Lower lobe of right lung (tissue), 2 donors: ENCODE measurements around the gene ZYG11B. TPM values are rescaled to one million over a fixed set of nuclear protein-coding genes. Genes with fewer than 3 reads are reported as not detected.
"Not testable (repeated sequence)": the region's sequence is repeated elsewhere in the genome, so short reads cannot be mapped to it uniquely, and the experiment has no call there.

Experiments used
- ATAC-seq, 2 donors: fragments of 200-7000 bp; cut with Tn5 transposase; one replicate each; pipeline ENCODE4 v1.9.1; 2020 to 2022; ENCODE audit warnings: mild to moderate bottlenecking in 2 of 2, moderate library complexity in 2 of 2
- DNase-seq: peaks from one replicate; pipeline ENCODE4 v3.0.0-alpha.2; 2020
- H3K27ac ChIP-seq: fragments of 200-600 bp; one replicate; pipeline ENCODE4 v1.8.0; 2022
- H3K27me3 ChIP-seq: fragments of 200-600 bp; one replicate; pipeline ENCODE4 v1.8.0; 2022; ENCODE audit warnings: low read depth
- H3K36me3 ChIP-seq: fragments of 200-600 bp; one replicate; pipeline ENCODE4 v1.8.0; 2022; ENCODE audit warnings: mild to moderate bottlenecking
- H3K4me1 ChIP-seq: fragments of 200-600 bp; one replicate; pipeline ENCODE4 v1.8.0; 2022
- H3K4me3 ChIP-seq: fragments of 200-600 bp; one replicate; pipeline ENCODE4 v1.8.0; 2022; ENCODE audit warnings: mild to moderate bottlenecking
- H3K9me3 ChIP-seq: fragments of 200-600 bp; one replicate; pipeline ENCODE4 v1.8.0; 2022
- intact Hi-C: fragments of 100-400 bp; cut with DNase I; formaldehyde crosslinking; loops from one replicate; pipeline ENCODE4 v1.11.0; 2022
- total RNA-seq: library from RNA; stranded (reverse); fragmentation: NEBNext Ultra II Directional; extraction: Animal tissue kit (Norgen Biotek cat#: 25700); gene quantifications from one replicate; pipeline ENCODE4 v1.2.1, GENCODE V29; 2021
- TF ChIP-seq, protein P1 (sequence below): fragments of 200-600 bp; IDR thresholded peaks from one replicate; pipeline ENCODE4 v1.8.0; 2022; ENCODE audit warnings: antibody characterized with exemption, mild to moderate bottlenecking
- donor health status: DM: no; HTN: yes; CAD: no; lungs with severe emphysema.

The ZYG11B gene
- total RNA-seq, 1 donor from 2014 or later, result 30.6 TPM

DNA sequence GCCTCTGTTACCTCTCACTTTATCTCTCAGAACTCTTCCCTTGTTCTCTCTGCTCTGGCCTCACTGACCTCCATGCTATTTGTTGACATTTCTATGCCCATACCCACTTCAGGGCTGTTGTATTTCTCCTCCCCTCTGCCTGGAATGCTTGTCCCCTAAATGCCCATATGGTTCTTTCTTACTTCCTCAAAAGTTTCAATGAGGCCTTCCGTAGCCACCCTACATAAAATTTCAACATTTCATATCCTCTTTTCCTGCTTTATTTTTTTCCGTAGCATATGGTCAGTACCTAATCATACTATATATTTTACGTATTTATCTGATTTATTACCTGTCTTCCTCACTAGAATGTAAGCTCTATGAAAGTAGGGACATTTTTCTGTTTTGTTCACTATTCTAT lies 69.2 kb downstream of the ZYG11B start:
- TF ChIP-seq, protein P1, sequence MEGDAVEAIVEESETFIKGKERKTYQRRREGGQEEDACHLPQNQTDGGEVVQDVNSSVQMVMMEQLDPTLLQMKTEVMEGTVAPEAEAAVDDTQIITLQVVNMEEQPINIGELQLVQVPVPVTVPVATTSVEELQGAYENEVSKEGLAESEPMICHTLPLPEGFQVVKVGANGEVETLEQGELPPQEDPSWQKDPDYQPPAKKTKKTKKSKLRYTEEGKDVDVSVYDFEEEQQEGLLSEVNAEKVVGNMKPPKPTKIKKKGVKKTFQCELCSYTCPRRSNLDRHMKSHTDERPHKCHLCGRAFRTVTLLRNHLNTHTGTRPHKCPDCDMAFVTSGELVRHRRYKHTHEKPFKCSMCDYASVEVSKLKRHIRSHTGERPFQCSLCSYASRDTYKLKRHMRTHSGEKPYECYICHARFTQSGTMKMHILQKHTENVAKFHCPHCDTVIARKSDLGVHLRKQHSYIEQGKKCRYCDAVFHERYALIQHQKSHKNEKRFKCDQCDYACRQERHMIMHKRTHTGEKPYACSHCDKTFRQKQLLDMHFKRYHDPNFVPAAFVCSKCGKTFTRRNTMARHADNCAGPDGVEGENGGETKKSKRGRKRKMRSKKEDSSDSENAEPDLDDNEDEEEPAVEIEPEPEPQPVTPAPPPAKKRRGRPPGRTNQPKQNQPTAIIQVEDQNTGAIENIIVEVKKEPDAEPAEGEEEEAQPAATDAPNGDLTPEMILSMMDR, result no peak
- no peak for DNase-seq
- Histone ChIP-seq H3K27ac (no peak overlapping the region), H3K4me1 (no peaks in the 10 kb centered on the region), H3K36me3 (peaks cover 64% of the 10 kb centered on the region), H3K4me3 (no peak overlapping the region), H3K27me3 (no peaks in the 10 kb centered on the region), H3K9me3 (no peaks in the 10 kb centered on the region)
- intact Hi-C loops, result no loop called here
- no peak for ATAC-seq

DNA sequence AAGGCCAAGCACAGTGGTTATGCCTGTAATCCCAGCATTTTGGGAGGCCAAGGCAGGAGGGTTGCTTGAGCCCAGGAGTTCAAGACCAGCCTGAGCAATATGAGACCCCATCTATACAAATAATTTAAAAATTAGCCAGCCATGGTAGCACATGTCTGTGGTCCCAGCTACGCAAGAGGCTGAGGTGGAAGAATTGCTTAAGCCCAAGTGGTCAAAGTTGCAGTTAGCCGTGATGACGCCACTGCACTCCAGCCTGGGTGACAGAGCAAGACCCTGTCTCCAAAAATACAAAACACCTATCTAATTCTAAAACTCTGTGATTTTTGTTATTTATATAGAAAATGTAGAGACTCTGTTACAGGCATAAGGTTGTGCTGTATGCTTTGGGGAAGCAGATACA lies 72.1 kb downstream of the ZYG11B start:
- Histone ChIP-seq H3K36me3 (peaks cover 59% of the 10 kb centered on the region), H3K4me1 (no peaks in the 10 kb centered on the region), H3K4me3 (no peak overlapping the region), H3K27ac (no peak overlapping the region), H3K27me3 (no peaks in the 10 kb centered on the region), H3K9me3 (no peaks in the 10 kb centered on the region)
- intact Hi-C loops, result no loop called here
- ATAC-seq (no peak), DNase-seq (no peak)
- TF ChIP-seq, protein P1, result no peak

DNA sequence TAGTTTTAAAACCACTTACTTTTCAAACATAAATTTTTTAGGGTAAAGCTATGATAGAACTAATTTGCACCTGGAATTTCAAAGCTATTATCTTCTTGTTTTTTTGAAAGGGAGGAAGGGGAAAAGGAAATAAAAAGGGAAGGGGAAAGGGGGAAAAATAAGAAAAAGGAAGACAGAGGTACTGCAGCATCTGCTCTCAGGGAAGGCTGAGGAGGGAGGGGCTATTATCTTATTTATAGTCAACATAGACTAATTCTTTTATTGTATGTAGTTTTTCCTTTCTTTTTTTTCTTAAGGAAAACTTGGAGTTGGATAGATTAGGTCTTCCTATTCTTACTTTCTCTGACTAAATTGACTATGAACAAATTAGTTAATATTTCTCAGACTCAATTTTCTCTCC lies 74.8 kb downstream of the ZYG11B start:
- Histone ChIP-seq H3K36me3 (peaks cover 69% of the 10 kb centered on the region), H3K4me3 (no peak overlapping the region), H3K27ac (no peak overlapping the region), H3K9me3 (no peaks in the 10 kb centered on the region), H3K4me1 (no peaks in the 10 kb centered on the region), H3K27me3 (no peaks in the 10 kb centered on the region)
- TF ChIP-seq, protein P1, result no peak
- ATAC-seq (no peak), DNase-seq (no peak)
- intact Hi-C loops, result no loop called here

DNA sequence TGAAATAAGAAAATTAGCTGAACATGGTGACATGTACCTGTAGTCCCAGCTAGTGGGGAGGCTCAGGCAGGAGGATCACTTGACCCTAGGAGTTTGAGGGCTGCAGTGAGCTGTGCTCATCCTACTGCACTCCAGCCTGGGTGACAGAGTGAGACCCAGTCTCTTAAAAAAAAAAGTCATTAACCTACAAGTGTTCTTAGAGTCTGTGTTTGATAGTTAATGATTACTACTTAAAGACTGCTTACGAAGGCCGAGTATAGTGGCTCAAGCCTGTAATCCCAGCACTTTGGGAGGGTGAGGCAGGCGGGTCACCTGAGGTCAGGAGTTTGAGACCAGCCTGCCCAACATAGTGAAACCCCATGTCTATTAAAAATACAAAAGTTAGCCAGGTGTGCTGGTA lies 77.8 kb downstream of the ZYG11B start:
- H3K9me3 ChIP-seq, H3K27me3 ChIP-seq, H3K27ac ChIP-seq, H3K4me3 ChIP-seq, H3K4me1 ChIP-seq, DNase-seq, intact Hi-C loops: not testable (repeated sequence)
- peak in 1 of 2 donors; percentile 23 for ATAC-seq
- H3K36me3 ChIP-seq, result peaks cover 62% of the 10 kb centered on the region

DNA sequence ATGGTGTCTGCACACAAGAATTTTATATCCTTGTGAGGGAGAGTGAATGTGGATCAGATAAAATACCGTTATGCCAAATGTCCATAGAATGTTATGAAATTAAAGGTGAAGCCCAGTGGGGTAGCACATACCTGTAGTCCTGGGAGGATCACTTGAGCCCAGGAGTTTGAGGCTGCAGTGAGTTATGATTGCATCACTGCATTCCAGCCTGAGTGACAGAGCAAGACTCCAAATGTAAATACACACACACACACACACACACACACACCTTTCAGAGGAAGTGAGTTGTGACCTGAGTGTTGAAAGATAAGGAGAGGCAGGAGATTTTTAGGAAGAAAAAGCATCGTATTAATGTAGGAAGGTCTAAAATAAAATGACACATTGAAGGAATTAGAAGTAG lies 88.2 kb downstream of the ZYG11B start:
- TF ChIP-seq, protein P1, result no peak
- peaks cover 70% of the 10 kb centered on the region for H3K36me3 ChIP-seq
- no peak overlapping the region for H3K4me3 ChIP-seq
- no peaks in the 10 kb centered on the region for H3K27me3 ChIP-seq
- intact Hi-C loops, result no loop called here
- no peak overlapping the region for H3K27ac ChIP-seq
- H3K4me1 ChIP-seq, result no peaks in the 10 kb centered on the region
- DNase-seq (no peak), ATAC-seq (peak; percentile 77 to 85)
- no peaks in the 10 kb centered on the region for H3K9me3 ChIP-seq

DNA sequence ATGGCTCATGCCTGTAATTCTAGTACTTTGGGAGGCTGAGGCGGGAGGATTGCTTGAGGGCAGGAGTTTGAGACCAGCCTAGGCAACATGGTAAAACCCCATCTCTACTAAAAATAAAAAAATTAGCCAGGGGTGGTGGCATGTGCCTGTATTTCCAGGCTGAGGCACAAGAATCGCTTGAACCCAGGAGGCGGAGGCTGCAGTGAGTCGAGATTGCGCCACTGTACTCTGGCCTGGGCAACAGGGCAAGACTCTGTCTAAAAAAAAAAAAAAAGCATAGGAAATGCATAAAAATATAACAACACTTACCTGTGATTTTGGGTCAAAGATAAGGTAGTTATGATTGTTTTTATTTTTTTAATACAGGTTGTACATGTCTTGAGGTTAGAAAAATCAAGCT lies 94.6 kb downstream of the ZYG11B start:
- H3K27ac ChIP-seq, ATAC-seq, H3K4me3 ChIP-seq, H3K4me1 ChIP-seq, intact Hi-C loops, DNase-seq, H3K9me3 ChIP-seq, H3K27me3 ChIP-seq: not testable (repeated sequence)
- peaks cover 71% of the 10 kb centered on the region for H3K36me3 ChIP-seq

DNA sequence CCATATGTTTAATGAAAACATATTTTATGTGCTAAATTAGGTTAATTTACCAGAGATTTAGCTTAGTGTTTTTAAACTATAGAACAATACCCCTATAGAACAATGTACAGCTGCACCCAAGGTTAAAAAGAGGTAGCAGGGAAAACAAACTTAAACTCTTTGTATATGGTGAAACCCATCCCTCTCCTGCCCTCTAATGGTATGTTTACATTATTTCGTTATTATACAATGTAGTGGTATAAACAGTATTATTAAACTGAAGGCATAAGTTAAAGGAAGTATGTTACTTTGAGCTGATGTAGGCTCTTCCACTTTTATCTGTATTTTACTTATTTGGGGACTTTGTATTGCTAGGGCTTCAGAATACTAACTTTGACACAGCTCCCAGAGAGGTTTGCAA lies 99.6 kb downstream of the ZYG11B start:
- ATAC-seq (no peak), DNase-seq (no peak)
- Histone ChIP-seq H3K36me3 (peaks cover 23% of the 10 kb centered on the region), H3K4me1 (no peaks in the 10 kb centered on the region), H3K27ac (no peak overlapping the region), H3K9me3 (no peaks in the 10 kb centered on the region), H3K27me3 (no peaks in the 10 kb centered on the region), H3K4me3 (no peak overlapping the region)
- intact Hi-C loops, result no loop called here
- TF ChIP-seq, protein P1, result no peak
